HG03097 (cell line): ENCODE results near the gene FBXO38.
A peak's percentile ranks its signal among the peaks of the same experiment; 100 is the strongest.

Source experiments
- ATAC-seq: cut with Tn5 transposase; IDR thresholded peaks from one replicate; pipeline ENCODE4 v1.9.1; 2021; ENCODE audit not compliant: unreplicated experiment, low FRiP score

The FBXO38 gene

GRCh38 chr5:148383564-148384379 lies at the start of gene FBXO38:
Gene FBXO38 (plus strand): TSS chr5:148383958. CDS start chr5:148394777, 10,819 bp downstream.
- ATAC-seq, result peak; percentile 99

GRCh38 chr5:148335259-148335658 lies 48.5 kb upstream of the FBXO38 start, which contains the start of gene SPINK9:
Gene SPINK9 (plus strand): TSS chr5:148335559. CDS start chr5:148335614, 55 bp downstream.
- no peak for ATAC-seq

GRCh38 chr5:148336704-148337435 lies 46.9 kb upstream of the FBXO38 start:
- peak; percentile 52 for ATAC-seq

GRCh38 chr5:148342371-148343045 lies 41.2 kb upstream of the FBXO38 start:
- ATAC-seq, result no peak

GRCh38 chr5:148343046-148343407 lies 40.7 kb upstream of the FBXO38 start:
- ATAC-seq, result no peak

- no peak for ATAC-seq
Measured at GRCh38 chr5:148343603-148344487, 39.9 kb upstream of the FBXO38 start.

- ATAC-seq, result no peak
Measured at GRCh38 chr5:148347706-148348105, 36.1 kb upstream of the FBXO38 start.

GRCh38 chr5:148352696-148353095 lies 31.1 kb upstream of the FBXO38 start:
- no peak for ATAC-seq

- ATAC-seq, result no peak
Measured at GRCh38 chr5:148353634-148354033, 30.1 kb upstream of the FBXO38 start.

GRCh38 chr5:148364343-148364742 lies 19.4 kb upstream of the FBXO38 start:
- no peak for ATAC-seq

GRCh38 chr5:148368299-148368698 lies 15.5 kb upstream of the FBXO38 start:
- ATAC-seq, result no peak

GRCh38 chr5:148372166-148372725 lies 11.5 kb upstream of the FBXO38 start:
- ATAC-seq, result no peak

GRCh38 chr5:148372893-148373292 lies 10.9 kb upstream of the FBXO38 start:
- ATAC-seq, result no peak

- peak; percentile 72 for ATAC-seq
Measured at GRCh38 chr5:148374690-148375360, 8.9 kb upstream of the FBXO38 start.

GRCh38 chr5:148376198-148376597 lies 7.6 kb upstream of the FBXO38 start:
- no peak for ATAC-seq

GRCh38 chr5:148378670-148379069 lies 5.1 kb upstream of the FBXO38 start:
- ATAC-seq, result no peak

GRCh38 chr5:148379340-148379739 lies 4.4 kb upstream of the FBXO38 start:
- no peak for ATAC-seq

- ATAC-seq, result no peak
Measured at GRCh38 chr5:148381906-148382305, 1.9 kb upstream of the FBXO38 start.

GRCh38 chr5:148382961-148383360 lies 797 bp upstream of the FBXO38 start:
- no peak for ATAC-seq
